GM12892 (cell line): ENCODE data around the gene GSK3A.

Source experiments
- DNase-seq: peaks from one replicate; pipeline ENCODE4 v3.0.0; 2011; ENCODE audit not compliant: insufficient read length
- FAIRE-seq: peaks from 2 replicates; lab custom pipeline; 2011; peaks lifted over from hg19 to GRCh38; lab: Jason Lieb, UNC
- POLR2A ChIP-seq: IDR thresholded peaks from 2 replicates; pipeline ENCODE4 v1.6.1; 2011; ENCODE audit warnings: low read depth, low read length, control low read depth
- POLR2AphosphoS5 ChIP-seq: IDR thresholded peaks from 2 replicates; pipeline ENCODE4 v1.6.1; 2011; ENCODE audit warnings: low read depth, low read length, control low read depth
- TAF1 ChIP-seq: IDR thresholded peaks from 2 replicates; pipeline ENCODE4 v1.6.1; 2011; ENCODE audit warnings: low read depth, mild to moderate bottlenecking, control low read depth, low read length, borderline replicate concordance

GSK3A gene

GRCh38 chr19:42285541-42285941 lies 43.1 kb upstream of the GSK3A start:
- DNase-seq (no peak), FAIRE-seq (no peak)
- TF ChIP-seq TAF1 (no peak), POLR2AphosphoS5 (no peak), POLR2A (no peak)

GRCh38 chr19:42284591-42285341 lies 42.4 kb upstream of the GSK3A start:
- no peak for TF ChIP-seq POLR2AphosphoS5
- TF ChIP-seq TAF1, result no peak
- no peak for TF ChIP-seq POLR2A
- FAIRE-seq (peak; percentile 78), DNase-seq (no peak)

- DNase-seq, result peak; percentile 85
- TF ChIP-seq POLR2A (peak; percentile 43; the same call in 1 of the 2 replicates), POLR2AphosphoS5 (no peak)
- no peak for FAIRE-seq
Measured at GRCh38 chr19:42284066-42284501, 41.7 kb upstream of the GSK3A start.

- peak; percentile 97 for FAIRE-seq
- peak; percentile 95 for DNase-seq
- no peak for TF ChIP-seq TAF1
- TF ChIP-seq POLR2A, result no peak
- TF ChIP-seq POLR2AphosphoS5, result 0 out of 2 replicates have a peak, but pooled peaks have one; percentile 19
Measured at GRCh38 chr19:42283188-42284065, 41.0 kb upstream of the GSK3A start.

- DNase-seq (no peak), FAIRE-seq (no peak)
- TF ChIP-seq POLR2A, result no peak
- no peak for TF ChIP-seq TAF1
- TF ChIP-seq POLR2AphosphoS5, result no peak
Measured at GRCh38 chr19:42282819-42283187, 40.4 kb upstream of the GSK3A start.

- FAIRE-seq (peak; percentile 33), DNase-seq (no peak)
- no peak for TF ChIP-seq POLR2A
- TF ChIP-seq POLR2AphosphoS5, result no peak
- TF ChIP-seq TAF1, result no peak
Measured at GRCh38 chr19:42281827-42282762, 39.7 kb upstream of the GSK3A start.

GRCh38 chr19:42281146-42281826 lies 38.9 kb upstream of the GSK3A start:
- FAIRE-seq (no peak), DNase-seq (no peak)
- TF ChIP-seq POLR2A (no peak), POLR2AphosphoS5 (no peak), TAF1 (no peak)

GRCh38 chr19:42280815-42281145 lies 38.4 kb upstream of the GSK3A start:
- FAIRE-seq (no peak), DNase-seq (no peak)
- no peak for TF ChIP-seq POLR2A
- TF ChIP-seq TAF1, result no peak
- no peak for TF ChIP-seq POLR2AphosphoS5

GRCh38 chr19:42279902-42280814 lies 37.8 kb upstream of the GSK3A start:
- DNase-seq, result peak; percentile 99
- peak; percentile 99 for FAIRE-seq

More at GRCh38 chr19:42279902-42280814, 37.8 kb upstream of the GSK3A start:
- TF ChIP-seq TAF1, result no peak
- TF ChIP-seq POLR2AphosphoS5, result peak; percentile 50; the same call in 1 of the 2 replicates
- TF ChIP-seq POLR2A, result peak; percentile 40; the same call in 1 of the 2 replicates
